Ovary (tissue), 3 donors: Measurements from ENCODE around the gene AMMECR1L.

ENCODE experiments used
- POLR2A ChIP-seq: fragments of 450-650 bp; IDR thresholded peaks from one replicate; pipeline ENCODE4 v1.6.1; 2017; ENCODE audit warnings: antibody characterized with exemption, mild to moderate bottlenecking, moderate library complexity
- TF ChIP-seq, protein P1 (sequence below), 3 donors: fragments of 450-650 bp in 2 of 3; fragments of 200-600 bp in 1 of 3; IDR thresholded peaks; one replicate each; pipeline versions ENCODE4 v1.5.1 to v1.8.0; 2016 to 2022; ENCODE audit warnings: antibody characterized with exemption in 3 of 3, mild to moderate bottlenecking in 1 of 3
- donor health status: DM: no; HTN: no; CAD: no.

DNA sequence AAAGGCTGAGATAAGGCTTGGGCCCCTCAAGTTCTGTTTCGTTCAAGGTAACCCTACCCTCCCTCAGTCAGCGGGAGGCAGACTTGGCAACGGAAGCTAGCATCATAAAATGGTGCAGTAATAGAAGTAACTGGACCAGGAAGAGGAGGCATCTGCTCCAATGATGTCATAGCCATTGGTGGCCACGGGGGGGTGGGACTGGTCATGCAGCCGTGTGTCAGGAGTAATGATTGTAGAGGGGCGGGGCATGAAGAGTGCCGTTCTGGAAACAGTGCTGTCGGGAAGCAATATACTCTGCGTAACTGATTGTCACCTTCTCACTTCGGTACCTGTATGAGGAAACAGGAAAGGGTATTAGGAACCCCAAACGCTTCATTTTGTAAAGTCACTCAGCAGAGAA lies 20.9 kb downstream of the AMMECR1L start:
- TF ChIP-seq, protein P1, sequence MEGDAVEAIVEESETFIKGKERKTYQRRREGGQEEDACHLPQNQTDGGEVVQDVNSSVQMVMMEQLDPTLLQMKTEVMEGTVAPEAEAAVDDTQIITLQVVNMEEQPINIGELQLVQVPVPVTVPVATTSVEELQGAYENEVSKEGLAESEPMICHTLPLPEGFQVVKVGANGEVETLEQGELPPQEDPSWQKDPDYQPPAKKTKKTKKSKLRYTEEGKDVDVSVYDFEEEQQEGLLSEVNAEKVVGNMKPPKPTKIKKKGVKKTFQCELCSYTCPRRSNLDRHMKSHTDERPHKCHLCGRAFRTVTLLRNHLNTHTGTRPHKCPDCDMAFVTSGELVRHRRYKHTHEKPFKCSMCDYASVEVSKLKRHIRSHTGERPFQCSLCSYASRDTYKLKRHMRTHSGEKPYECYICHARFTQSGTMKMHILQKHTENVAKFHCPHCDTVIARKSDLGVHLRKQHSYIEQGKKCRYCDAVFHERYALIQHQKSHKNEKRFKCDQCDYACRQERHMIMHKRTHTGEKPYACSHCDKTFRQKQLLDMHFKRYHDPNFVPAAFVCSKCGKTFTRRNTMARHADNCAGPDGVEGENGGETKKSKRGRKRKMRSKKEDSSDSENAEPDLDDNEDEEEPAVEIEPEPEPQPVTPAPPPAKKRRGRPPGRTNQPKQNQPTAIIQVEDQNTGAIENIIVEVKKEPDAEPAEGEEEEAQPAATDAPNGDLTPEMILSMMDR (IDR thresholded peaks at IDR 0.05): no peak
- TF ChIP-seq POLR2A: no peak
